Forelimb muscle (tissue), 1 donor: ENCODE measurements around the gene EXOC6. TPM values are rescaled to one million over a fixed set of nuclear protein-coding genes. Genes with fewer than 3 reads are reported as not detected.
"Not testable (repeated sequence)": the region's sequence is repeated elsewhere in the genome, so short reads cannot be mapped to it uniquely, and the experiment has no call there.

ENCODE experiments used
- DNase-seq: peaks from one replicate; pipeline ENCODE4 v3.0.0-alpha.2; 2013; ENCODE audit warnings: low read depth
- polyA plus RNA-seq: library from polyadenylated mRNA; unstranded; fragments of 120-200 nt; gene quantifications from one replicate; pipeline ENCODE4 v1.2.1, GENCODE V29; 2013; ENCODE audit not compliant: insufficient read length

Gene EXOC6
- polyA plus RNA-seq, 1 donor, result 35.4 TPM

GRCh38 chr10:92938841-92939240 is 90.5 kb downstream of the EXOC6 start:
- no peak for DNase-seq

- DNase-seq, result no peak
These were observed 93.9 kb downstream of the EXOC6 start for GRCh38 chr10:92942226-92942625.

- DNase-seq, result no peak
These were observed 98.2 kb downstream of the EXOC6 start for GRCh38 chr10:92946491-92946890.

- not testable (repeated sequence) for DNase-seq
These were observed 104.3 kb downstream of the EXOC6 start for GRCh38 chr10:92952573-92952972.

- no peak for DNase-seq
These were observed 109.1 kb downstream of the EXOC6 start for GRCh38 chr10:92957223-92958010.

- no peak for DNase-seq
These were observed 113.3 kb downstream of the EXOC6 start for GRCh38 chr10:92961638-92962037.

- DNase-seq, result peak; percentile 17
These were observed 117.0 kb downstream of the EXOC6 start for GRCh38 chr10:92965314-92965713.

- no peak for DNase-seq
These were observed 119.3 kb downstream of the EXOC6 start for GRCh38 chr10:92967641-92968040.

GRCh38 chr10:92969151-92969550 is 120.8 kb downstream of the EXOC6 start:
- DNase-seq, result no peak

GRCh38 chr10:92970301-92971070 is 122.2 kb downstream of the EXOC6 start:
- no peak for DNase-seq

GRCh38 chr10:92972066-92972870 is 123.9 kb downstream of the EXOC6 start:
- DNase-seq, result no peak

GRCh38 chr10:92972886-92973285 is 124.6 kb downstream of the EXOC6 start:
- DNase-seq, result no peak

GRCh38 chr10:92976278-92976677 is 128.0 kb downstream of the EXOC6 start:
- not testable (repeated sequence) for DNase-seq

GRCh38 chr10:92989250-92989649 is 140.9 kb downstream of the EXOC6 start:
- no peak for DNase-seq

- DNase-seq, result no peak
These were observed 142.3 kb downstream of the EXOC6 start for GRCh38 chr10:92990615-92991014.

GRCh38 chr10:92991513-92991912 is 143.2 kb downstream of the EXOC6 start:
- DNase-seq, result no peak

- no peak for DNase-seq
These were observed 145.5 kb downstream of the EXOC6 start for GRCh38 chr10:92993699-92994272.

GRCh38 chr10:92995509-92995908 is 147.2 kb downstream of the EXOC6 start:
- no peak for DNase-seq

GRCh38 chr10:92997620-92998019 is 149.3 kb downstream of the EXOC6 start:
- no peak for DNase-seq

GRCh38 chr10:92999191-92999590 is 150.9 kb downstream of the EXOC6 start:
- DNase-seq, result no peak

- peak; percentile 34 for DNase-seq
These were observed 158.2 kb downstream of the EXOC6 start for GRCh38 chr10:93006435-93007039.
